Skin of body (tissue), 2 donors: Measurements from ENCODE around the gene ZNF106. TPM values are rescaled to one million over a fixed set of nuclear protein-coding genes. Genes with fewer than 3 reads are reported as not detected.

Experiments
- DNase-seq: peaks from one replicate; lab custom pipeline; 2025; lab: John Stamatoyannopoulos, UW
- total RNA-seq: library from RNA; depleted of rRNA; stranded (reverse); fragments of >200 nt; gene quantifications from one replicate; pipeline ENCODE4 v1.2.3, GENCODE V29; 2014

The ZNF106 gene
- total RNA-seq, 1 donor from 2014 or later = 91.1 TPM

GRCh38 chr15:42482701-42483100 lies 8.2 kb downstream of the ZNF106 start:
- DNase-seq = no peak

GRCh38 chr15:42474827-42475226 lies 16.1 kb downstream of the ZNF106 start:
- DNase-seq = no peak

- no peak for DNase-seq
Observed at GRCh38 chr15:42471002-42471401, 19.9 kb downstream of the ZNF106 start.

GRCh38 chr15:42465520-42466259 lies 25.3 kb downstream of the ZNF106 start:
- no peak for DNase-seq

GRCh38 chr15:42461261-42461660 lies 29.7 kb downstream of the ZNF106 start:
- DNase-seq = peak; percentile 18

- DNase-seq = peak; percentile 99
Observed at GRCh38 chr15:42457445-42458442, 33.2 kb downstream of the ZNF106 start.

GRCh38 chr15:42456971-42457370 lies 34.0 kb downstream of the ZNF106 start:
- DNase-seq = peak; percentile 37

GRCh38 chr15:42456531-42456930 lies 34.4 kb downstream of the ZNF106 start:
- no peak for DNase-seq

- no peak for DNase-seq
Observed at GRCh38 chr15:42453826-42454225, 37.1 kb downstream of the ZNF106 start.

- DNase-seq = no peak
Observed at GRCh38 chr15:42450425-42450790, 40.5 kb downstream of the ZNF106 start.

GRCh38 chr15:42449770-42450424 lies 41.0 kb downstream of the ZNF106 start:
- DNase-seq = no peak

- no peak for DNase-seq
Observed at GRCh38 chr15:42448281-42448680, 42.7 kb downstream of the ZNF106 start.

- no peak for DNase-seq
Observed at GRCh38 chr15:42447599-42447998, 43.3 kb downstream of the ZNF106 start.

- no peak for DNase-seq
Observed at GRCh38 chr15:42445551-42445950, 45.4 kb downstream of the ZNF106 start.

- no peak for DNase-seq
Observed at GRCh38 chr15:42444415-42445063, 46.4 kb downstream of the ZNF106 start.

GRCh38 chr15:42427429-42428223 lies 63.3 kb downstream of the ZNF106 start:
- DNase-seq = peak; percentile 76

- no peak for DNase-seq
Observed at GRCh38 chr15:42421376-42421775, 69.6 kb downstream of the ZNF106 start.

GRCh38 chr15:42419369-42419768 lies 71.6 kb downstream of the ZNF106 start:
- no peak for DNase-seq

GRCh38 chr15:42413920-42414319 lies 77.0 kb downstream of the ZNF106 start:
- no peak for DNase-seq

- DNase-seq = no peak
Observed at GRCh38 chr15:42411884-42412283, 79.1 kb downstream of the ZNF106 start.

- DNase-seq = no peak
Observed at GRCh38 chr15:42409011-42409410, 81.9 kb downstream of the ZNF106 start.
